Right lobe of liver (tissue), 6 donors: ENCODE measurements around the gene PLCB1. TPM values are rescaled to one million over a fixed set of nuclear protein-coding genes. Genes with fewer than 3 reads are reported as not detected.

ENCODE experiments used
- ATAC-seq, 4 donors: fragments of 200-7000 bp; cut with Tn5 transposase; one replicate each; pipeline ENCODE4 v1.9.1; 2020; ENCODE audit warnings: mild to moderate bottlenecking in 4 of 4, moderate library complexity in 4 of 4
- DNase-seq, 3 donors: peaks; one replicate each; pipeline ENCODE4 v3.0.0-alpha.2; 2020
- H3K27ac ChIP-seq, 3 donors: fragments of 200-600 bp; one replicate each; pipeline ENCODE4 v1.8.0; 2022
- H3K27me3 ChIP-seq, 2 donors: fragments of 200-600 bp; one replicate each; pipeline ENCODE4 v1.8.0; 2022
- H3K36me3 ChIP-seq, 4 donors: fragments of 200-600 bp; sonication (generic) in 1 of 4; one replicate each; pipeline versions ENCODE4 v1.5.1 to v1.8.0; 2017 to 2022; ENCODE audit warnings: control low read depth in 1 of 4
- H3K4me1 ChIP-seq, 4 donors: fragments of 200-600 bp; sonication (generic) in 1 of 4; one replicate each; pipeline versions ENCODE4 v1.5.1 to v1.8.0; 2017 to 2022; ENCODE audit warnings: control low read depth in 1 of 4
- H3K4me3 ChIP-seq, 3 donors: fragments of 200-600 bp; one replicate each; pipeline ENCODE4 v1.8.0; 2022
- H3K9me3 ChIP-seq, 4 donors: fragments of 200-600 bp; sonication (generic) in 1 of 4; one replicate each; pipeline versions ENCODE4 v1.5.1 to v1.8.0; 2017 to 2022; ENCODE audit warnings: control low read depth in 1 of 4
- CTCF ChIP-seq, 4 donors: fragments of 200-600 bp in 3 of 4; fragments of 450-650 bp in 1 of 4; IDR thresholded peaks; one replicate each; pipeline versions ENCODE4 v1.5.1 to v1.8.0; 2016 to 2022; ENCODE audit warnings: antibody characterized with exemption in 4 of 4, mild to moderate bottlenecking in 2 of 4
- POLR2A ChIP-seq: fragments of 450-650 bp; IDR thresholded peaks from one replicate; pipeline ENCODE4 v1.6.1; 2017; ENCODE audit warnings: antibody characterized with exemption, mild to moderate bottlenecking
- WGBS: methylation state at CpG from one replicate; pipeline ENCODE4 v1.1.6; 2018; ENCODE audit warnings: low coverage, low lambda C conversion rate; ENCODE audit not compliant: insufficient coverage; ENCODE audit errors: missing lambda C conversion rate; 5-methylcytosine and 5-hydroxymethylcytosine counted together
- intact Hi-C, 2 donors: fragments of 100-400 bp; cut with DNase I; formaldehyde crosslinking; loops; one replicate each; pipeline versions ENCODE4 v1.11.2 to v1.14.1; 2022
- total RNA-seq, 6 experiments: library from RNA; depleted of rRNA in 2 of 6; stranded (reverse); fragments of >200 nt in 2 of 6; fragmentation: NEBNext Ultra II Directional in 3 of 6; extraction: Animal tissue kit (Norgen Biotek cat#: 25700) in 3 of 6; gene quantifications; one replicate each; pipeline versions ENCODE4 v1.1.0 to v1.2.4, GENCODE V29; 2016 to 2023
- donor health status: DM: no; HTN: yes; CAD: no.
- donor health status: DM: no; HTN: no; CAD: no.
- donor health status: DM: no; HTN: no; CAD: no.
- donor health status: DM: no; HTN: yes; CAD: no.
- donor health status: DM: no; HTN: yes; CAD: no.

PLCB1 gene
- total RNA-seq, 6 experiments from 2014 or later: 5.0 to 9.9 (median 5.7) TPM

- Histone ChIP-seq H3K27me3 (no peaks in the 10 kb centered on the region), H3K4me3 (no peak overlapping the region), H3K36me3 (no peaks in the 10 kb centered on the region), H3K9me3 (no peaks in the 10 kb centered on the region), H3K27ac (no peak overlapping the region), H3K4me1 (no peaks in the 10 kb centered on the region)
- 60% methylated on average over 2 of the region's 3 CpGs for WGBS
- no peak for TF ChIP-seq POLR2A
- TF ChIP-seq CTCF (IDR thresholded peaks at IDR 0.05): no peak
- intact Hi-C loops: no loop called here
- peak in 1 of 4 donors; percentile 33 for ATAC-seq
- DNase-seq: no peak
These were observed 579.4 kb downstream of the PLCB1 start for GRCh38 chr20:8711501-8711900.

GRCh38 chr20:8714206-8714605 lies 582.1 kb downstream of the PLCB1 start:
- Histone ChIP-seq H3K27ac (no peak overlapping the region), H3K36me3 (no peaks in the 10 kb centered on the region), H3K27me3 (no peaks in the 10 kb centered on the region), H3K4me1 (no peaks in the 10 kb centered on the region), H3K9me3 (no peaks in the 10 kb centered on the region), H3K4me3 (no peak overlapping the region)
- 45% methylated on average over 2 of the region's 3 CpGs for WGBS
- ATAC-seq: no peak
- TF ChIP-seq CTCF (IDR thresholded peaks at IDR 0.05) (no peak), POLR2A (no peak)
- no peak for DNase-seq
- intact Hi-C loops: no loop called here

- TF ChIP-seq CTCF (IDR thresholded peaks at IDR 0.05) (no peak), POLR2A (no peak)
- H3K9me3 ChIP-seq: no peaks in the 10 kb centered on the region
- WGBS: 64% methylated on average over 4 of the region's 4 CpGs
- H3K4me3 ChIP-seq: no peak overlapping the region
- intact Hi-C loops: no loop called here
- ATAC-seq (no peak), DNase-seq (no peak)
- no peak overlapping the region for H3K27ac ChIP-seq
- H3K27me3 ChIP-seq: no peaks in the 10 kb centered on the region
- no peaks in the 10 kb centered on the region for H3K36me3 ChIP-seq
- peaks cover 0 to 13% (median 0%) of the 10 kb centered on the region in 4 donors for H3K4me1 ChIP-seq
These were observed 586.2 kb downstream of the PLCB1 start for GRCh38 chr20:8718279-8718678.

GRCh38 chr20:8720089-8720488 lies 588.0 kb downstream of the PLCB1 start:
- WGBS: 14% methylated on average over 4 of the region's 4 CpGs
- no peak for TF ChIP-seq POLR2A
- no peak for TF ChIP-seq CTCF (IDR thresholded peaks at IDR 0.05)
- H3K9me3 ChIP-seq: no peaks in the 10 kb centered on the region
- no peaks in the 10 kb centered on the region for H3K36me3 ChIP-seq
- peak overlapping the region in 1 of 3 donors; percentile 59 for H3K27ac ChIP-seq
- DNase-seq: no peak
- no peak overlapping the region for H3K4me3 ChIP-seq
- intact Hi-C loops: loop anchor here in 1 of 2 donors (10.0 kb wide), 1 partner anchor 675 kb away; no protein-coding TSS in a partner anchor
- peak; percentile 65 to 75 (median 70) for ATAC-seq
- H3K4me1 ChIP-seq: peaks cover 0 to 13% (median 0%) of the 10 kb centered on the region in 4 donors
- H3K27me3 ChIP-seq: no peaks in the 10 kb centered on the region
